HG03520 (cell line): Measurements from ENCODE around the gene EXTL1.
A peak's percentile ranks its signal among the peaks of the same experiment; 100 is the strongest.

ENCODE experiments used
- ATAC-seq: cut with Tn5 transposase; IDR thresholded peaks from one replicate; pipeline ENCODE4 v1.9.1; 2021; ENCODE audit warnings: mild to moderate bottlenecking, moderate library complexity; ENCODE audit not compliant: unreplicated experiment

The EXTL1 gene

GRCh38 chr1:25996966-25997827, 24.4 kb upstream of the EXTL1 start:
- no peak for ATAC-seq

GRCh38 chr1:25997828-25998761, 23.5 kb upstream of the EXTL1 start, which contains the start of gene PAFAH2:
PAFAH2 (minus strand) TSS chr1:25998063; CDS start chr1:25990816, 7,247 bp downstream.
- peak; percentile 93 for ATAC-seq

DNA sequence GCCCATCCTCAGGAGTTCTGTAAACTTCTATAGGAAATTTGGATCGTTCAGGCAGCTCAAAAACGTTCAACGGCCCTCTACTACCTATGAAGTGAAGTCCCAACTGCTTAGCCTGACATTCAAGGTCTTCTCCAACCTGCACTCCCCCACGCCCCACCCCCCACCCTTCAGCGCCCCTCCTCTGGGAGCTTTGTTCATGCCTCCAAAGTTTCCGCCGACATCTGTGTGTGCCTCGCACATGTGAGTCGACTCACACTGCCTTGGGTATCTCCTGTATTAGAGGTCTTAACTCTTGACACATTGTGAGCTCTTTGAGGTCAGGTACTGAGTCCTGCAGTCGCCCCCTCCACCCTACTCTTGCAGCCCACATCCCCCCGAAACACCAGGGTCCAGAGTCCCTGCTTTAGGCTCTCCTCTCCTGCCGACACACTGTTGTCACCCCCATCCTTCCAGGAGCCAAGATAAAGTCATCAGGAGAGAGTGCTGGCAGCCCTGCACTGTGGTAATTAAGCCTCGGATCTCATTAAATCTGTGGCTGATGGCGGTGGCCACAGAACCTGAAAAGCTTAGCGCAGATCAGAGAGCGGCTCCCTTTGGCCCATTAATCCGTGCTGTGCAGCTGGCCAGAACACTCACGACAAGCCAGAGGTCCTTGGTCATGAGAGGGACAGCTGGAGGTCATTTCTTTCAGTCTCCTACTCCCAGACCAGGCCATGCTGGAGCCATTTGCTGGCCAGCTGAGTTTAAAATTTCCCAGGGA, 22.4 kb upstream of the EXTL1 start:
- no peak for ATAC-seq

DNA sequence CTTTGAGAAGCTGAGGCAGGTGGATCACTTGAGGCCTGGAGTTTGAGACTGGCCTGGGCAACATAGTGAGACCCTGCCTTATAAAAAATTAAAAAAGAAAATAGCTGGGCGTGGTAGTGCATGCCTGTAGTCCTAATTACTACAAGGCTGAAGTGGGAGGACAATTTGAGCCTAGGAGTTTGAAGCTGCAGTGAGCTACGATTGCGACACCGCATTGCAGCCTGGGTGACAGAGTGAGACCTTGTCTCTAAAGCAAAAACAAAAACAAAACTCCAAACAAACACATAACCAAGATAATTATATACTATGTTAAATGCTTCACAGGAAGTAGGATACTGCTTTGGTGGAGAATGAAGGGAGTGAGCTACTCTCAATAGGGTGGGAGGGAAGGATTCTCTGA, 18.3 kb upstream of the EXTL1 start:
- no peak for ATAC-seq

DNA sequence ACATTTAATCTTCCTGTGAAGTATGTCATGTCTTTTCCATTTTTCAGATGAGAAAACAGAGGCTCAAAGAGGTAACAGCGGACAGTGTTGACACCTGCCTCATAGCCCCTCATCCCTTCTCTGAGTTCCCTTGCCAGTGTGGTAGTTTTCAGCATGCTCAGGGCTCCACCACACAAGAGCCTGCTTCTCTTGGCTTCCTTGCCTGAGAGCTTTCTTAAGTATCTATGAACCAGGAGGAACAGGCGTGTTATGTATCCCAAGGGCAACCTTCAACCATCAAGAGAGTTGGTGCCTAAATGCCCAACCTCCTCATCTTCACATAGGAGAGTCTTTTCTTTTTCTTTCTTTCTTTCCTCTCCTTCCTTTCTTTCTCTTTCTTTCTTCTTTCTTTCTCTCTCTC, 17.8 kb upstream of the EXTL1 start:
- ATAC-seq: no peak

GRCh38 chr1:26005434-26006105, 16.0 kb upstream of the EXTL1 start:
- ATAC-seq: no peak

DNA sequence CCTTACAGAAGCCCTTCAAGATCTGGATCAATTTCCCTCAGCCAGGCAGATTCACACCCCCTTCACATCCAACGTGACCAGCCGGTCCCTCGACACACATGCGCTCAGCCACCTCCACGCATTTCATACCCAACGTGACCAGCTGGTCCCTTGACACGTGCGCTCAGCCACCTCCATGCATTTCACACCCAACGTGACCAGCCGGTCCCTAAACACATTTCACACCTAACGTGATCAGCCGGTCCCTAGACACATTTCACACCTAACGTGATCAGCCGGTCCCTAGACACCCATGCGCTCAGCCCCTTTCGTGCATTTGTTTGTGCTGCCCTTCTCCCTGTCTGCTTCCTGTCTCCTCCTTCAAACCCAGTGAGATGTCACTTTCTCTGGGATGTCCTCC, 14.9 kb upstream of the EXTL1 start:
- ATAC-seq: no peak

- ATAC-seq: no peak
Measured at GRCh38 chr1:26009796-26010447, 11.7 kb upstream of the EXTL1 start.

- no peak for ATAC-seq
Measured at GRCh38 chr1:26010825-26011224, 10.8 kb upstream of the EXTL1 start.

DNA sequence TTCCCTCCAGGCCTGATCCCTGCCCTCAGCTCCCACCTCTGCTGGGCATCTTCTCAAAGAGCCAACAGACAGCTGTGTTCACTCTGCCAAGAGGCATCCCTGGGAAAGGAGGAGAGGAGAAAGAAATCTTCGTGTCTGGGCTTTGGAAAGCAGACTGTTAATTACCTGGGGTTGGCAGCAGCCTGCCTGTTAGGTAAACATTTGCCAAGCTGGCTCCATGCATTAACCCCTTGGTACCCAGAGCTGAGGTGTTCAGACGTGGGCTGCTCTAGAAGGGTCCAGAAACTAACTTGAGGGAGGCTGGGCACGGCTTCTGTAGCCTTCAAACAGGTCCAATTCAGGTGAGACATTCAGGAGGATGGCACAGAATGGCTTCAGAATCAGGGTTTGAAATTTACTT, 8.7 kb upstream of the EXTL1 start:
- no peak for ATAC-seq

- ATAC-seq: no peak
Measured at GRCh38 chr1:26014179-26014578, 7.4 kb upstream of the EXTL1 start.

DNA sequence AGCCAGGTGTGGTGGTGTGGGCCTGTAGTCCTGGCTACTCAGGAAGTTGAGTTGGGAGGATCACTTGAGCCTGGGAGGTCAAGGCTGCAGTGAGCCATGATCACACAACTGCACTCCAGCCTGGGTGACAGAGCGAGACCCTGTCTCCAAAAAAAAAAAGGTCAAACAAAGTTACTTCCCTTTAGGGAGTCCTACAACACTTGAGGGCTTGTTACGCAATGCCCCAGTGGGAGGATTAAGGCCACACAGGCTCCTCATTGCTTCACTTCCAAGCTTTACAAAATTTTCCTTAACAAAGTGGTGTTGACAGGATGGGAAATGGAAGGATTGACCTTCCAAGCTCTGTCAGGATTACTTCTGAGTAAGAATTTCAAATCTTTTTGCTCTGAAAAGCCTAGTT, 6.2 kb upstream of the EXTL1 start:
- no peak for ATAC-seq

DNA sequence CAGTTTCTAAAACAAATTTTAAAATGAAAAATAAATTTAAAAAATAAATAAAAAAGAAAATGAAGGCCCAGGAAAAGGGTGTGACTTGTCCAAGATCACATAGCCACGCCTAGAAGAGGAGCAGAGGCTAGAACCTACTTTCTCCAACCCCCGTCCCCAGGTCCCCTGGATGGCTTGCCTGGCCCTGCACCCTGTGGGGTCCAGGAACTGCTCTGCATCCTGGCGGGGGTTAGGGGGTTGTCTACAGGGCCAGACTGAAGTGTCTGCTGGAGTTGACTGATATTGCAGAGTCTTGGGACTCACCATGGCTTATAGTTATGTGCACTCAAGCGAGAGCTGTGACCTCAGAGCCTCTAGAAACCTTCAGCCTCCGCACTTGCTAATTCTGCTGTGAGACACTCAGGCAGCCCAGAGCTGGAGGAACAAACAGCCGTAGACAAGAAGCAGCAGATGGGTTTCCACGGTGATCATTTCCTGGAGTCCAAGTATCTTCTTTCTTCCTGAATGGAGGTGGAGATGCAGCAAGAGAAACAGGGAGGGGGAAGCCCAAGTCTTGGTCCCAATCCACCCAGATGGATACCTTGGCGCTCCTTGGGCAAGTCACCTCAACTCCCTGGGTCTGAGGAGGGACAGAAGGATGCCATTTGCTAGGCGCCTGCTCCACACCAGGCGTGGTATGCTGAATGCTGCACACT, 5.2 kb upstream of the EXTL1 start:
- no peak for ATAC-seq

DNA sequence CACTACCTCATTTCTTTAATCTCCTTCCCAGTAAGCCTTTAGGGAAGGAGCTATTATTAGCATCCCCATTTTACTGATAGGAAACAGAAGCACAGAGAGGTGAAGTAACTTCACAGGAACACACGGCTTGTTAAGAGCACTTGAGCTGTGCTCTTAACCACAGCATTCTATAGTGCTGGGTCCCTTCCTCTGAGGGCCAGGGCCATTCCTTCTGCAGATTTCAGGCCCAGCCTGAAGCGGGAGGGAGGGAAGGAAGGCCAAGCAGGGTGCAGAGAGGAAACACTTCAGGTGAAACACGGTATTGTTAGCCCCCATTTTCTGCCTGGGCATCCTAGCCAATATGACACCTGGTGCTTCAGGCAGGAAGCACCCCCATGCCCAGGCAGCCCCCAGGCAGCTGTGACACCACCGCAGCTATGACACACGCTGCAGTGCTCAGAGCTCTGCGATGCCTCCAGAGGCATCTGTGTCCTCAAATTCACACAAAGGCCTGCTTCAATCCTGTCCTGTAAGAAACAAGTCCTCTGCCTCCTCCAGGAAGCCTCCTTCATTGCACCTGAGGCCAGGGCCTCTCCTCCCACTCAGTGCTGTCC, 4.5 kb upstream of the EXTL1 start:
- ATAC-seq: no peak

DNA sequence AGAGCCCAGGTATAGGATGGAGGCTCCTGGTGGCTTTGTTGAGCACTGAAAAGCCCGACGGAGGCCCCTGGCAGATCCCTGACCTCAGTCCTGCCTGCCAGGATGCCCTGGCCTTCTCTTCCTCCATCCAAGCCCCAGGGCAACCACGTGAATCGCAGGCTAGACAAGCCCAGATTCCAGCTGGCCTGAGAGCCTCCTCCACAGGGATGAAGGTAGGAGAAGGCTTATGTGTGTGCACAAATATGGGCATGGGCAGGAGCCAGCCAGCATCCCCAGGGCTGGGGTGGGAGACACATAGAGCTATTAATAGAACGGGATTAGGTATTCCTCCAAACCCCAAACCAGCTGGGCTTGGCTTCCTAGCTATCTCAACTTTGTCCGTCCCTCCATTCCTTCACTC, 4.0 kb upstream of the EXTL1 start:
- no peak for ATAC-seq

- ATAC-seq: no peak
Measured at GRCh38 chr1:26019641-26020315, 1.8 kb upstream of the EXTL1 start.

GRCh38 chr1:26020330-26020768, 1.2 kb upstream of the EXTL1 start:
- ATAC-seq: no peak

DNA sequence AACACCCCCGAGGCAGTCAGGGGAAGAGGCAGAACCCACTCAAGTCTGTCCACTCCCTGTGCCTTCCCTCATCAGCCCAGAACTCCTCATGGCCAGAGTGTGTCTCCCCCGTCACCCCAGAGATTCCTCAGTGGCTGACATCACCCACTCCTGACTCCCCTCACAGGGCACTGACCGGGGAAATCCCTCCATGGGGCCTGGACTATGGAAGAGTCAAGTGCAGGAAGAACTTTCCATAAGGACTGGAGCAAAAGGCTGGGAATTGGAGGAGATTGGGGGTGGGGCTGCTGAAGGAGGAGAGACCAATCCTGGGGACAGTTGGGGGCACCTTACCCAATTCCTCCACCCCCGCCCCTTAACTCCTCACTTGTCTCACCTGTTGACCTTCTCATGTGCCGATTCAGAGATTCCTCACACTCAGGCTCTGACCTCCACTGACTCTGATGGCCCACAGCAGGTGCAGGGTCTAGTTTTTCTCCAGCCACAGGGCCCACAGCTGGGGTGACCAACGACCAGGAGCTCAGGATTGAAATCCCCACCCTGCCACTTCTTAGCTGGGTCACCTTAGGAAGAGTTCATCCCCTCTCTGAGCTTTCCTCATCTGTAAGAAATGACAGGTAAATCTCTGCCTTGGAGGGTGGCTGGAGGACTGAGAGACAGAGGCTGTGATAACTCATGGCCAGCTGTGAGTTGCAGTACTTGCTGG, 481 bp upstream of the EXTL1 start:
- ATAC-seq: no peak
